Skeletal muscle satellite cell (primary cell): ENCODE data around the gene FBXO44.
A peak's percentile ranks its signal among the peaks of the same experiment; 100 is the strongest.

Source experiments
- H3K27me3 ChIP-seq: 2 replicates; pipeline ENCODE4 v1.7.0; 2013; ENCODE audit warnings: low read length; ENCODE audit not compliant: control insufficient read depth, insufficient read depth
- H3K36me3 ChIP-seq: 2 replicates; pipeline ENCODE4 v1.7.0; 2013; ENCODE audit warnings: mild to moderate bottlenecking, control low read depth, low read length; ENCODE audit not compliant: insufficient read depth
- H3K4me1 ChIP-seq: 2 replicates; pipeline ENCODE4 v1.7.0; 2013; ENCODE audit warnings: low read length; ENCODE audit not compliant: control insufficient read depth, insufficient read depth
- H3K4me2 ChIP-seq: 2 replicates; pipeline ENCODE4 v1.7.0; 2013; ENCODE audit warnings: mild to moderate bottlenecking, low read length
- H3K4me3 ChIP-seq: 2 replicates; pipeline ENCODE4 v1.7.0; 2013; ENCODE audit warnings: low read length
- H3K9ac ChIP-seq: 2 replicates; pipeline ENCODE4 v1.7.0; 2013; ENCODE audit warnings: mild to moderate bottlenecking, low read depth, low read length, moderate library complexity
- H3K9me3 ChIP-seq: replicated peaks from 2 replicates; pipeline ENCODE4 v1.7.0; 2013; ENCODE audit warnings: mild to moderate bottlenecking, control low read depth, low read length

The FBXO44 gene

DNA sequence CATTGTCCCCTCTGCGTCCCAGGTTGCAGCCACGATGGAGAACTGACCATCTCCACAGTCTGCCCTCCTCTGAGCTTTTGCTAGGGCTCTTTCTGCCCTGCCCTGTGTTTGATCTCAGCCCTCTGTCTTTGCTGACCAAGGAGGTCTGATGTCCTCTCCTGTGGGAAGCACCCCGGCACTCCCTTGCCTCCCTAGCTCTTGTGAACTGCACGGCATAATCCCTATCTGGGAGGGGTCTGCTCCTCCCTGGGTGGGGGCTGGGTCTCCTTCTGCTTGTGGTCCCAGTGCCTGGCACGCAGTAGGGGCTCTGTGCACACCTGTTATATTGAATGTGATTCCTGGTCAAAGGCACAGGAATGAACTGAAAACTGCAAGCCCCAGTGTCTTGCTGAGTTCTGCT lies 39.2 kb downstream of the FBXO44 start:
- Histone ChIP-seq H3K9me3 (no peaks in the 10 kb centered on the region), H3K4me2 (no peak overlapping the region), H3K27me3 (peaks cover 65% of the 10 kb centered on the region), H3K36me3 (no peaks in the 10 kb centered on the region), H3K4me3 (no peak overlapping the region), H3K4me1 (peaks cover 20% of the 10 kb centered on the region), H3K9ac (no peak overlapping the region)

GRCh38 chr1:11695861-11696260 lies 41.2 kb downstream of the FBXO44 start:
- Histone ChIP-seq H3K4me3 (no peak overlapping the region), H3K27me3 (peaks cover 61% of the 10 kb centered on the region), H3K4me1 (peaks cover 24% of the 10 kb centered on the region), H3K9me3 (no peaks in the 10 kb centered on the region), H3K4me2 (no peak overlapping the region), H3K36me3 (no peaks in the 10 kb centered on the region), H3K9ac (no peak overlapping the region)

DNA sequence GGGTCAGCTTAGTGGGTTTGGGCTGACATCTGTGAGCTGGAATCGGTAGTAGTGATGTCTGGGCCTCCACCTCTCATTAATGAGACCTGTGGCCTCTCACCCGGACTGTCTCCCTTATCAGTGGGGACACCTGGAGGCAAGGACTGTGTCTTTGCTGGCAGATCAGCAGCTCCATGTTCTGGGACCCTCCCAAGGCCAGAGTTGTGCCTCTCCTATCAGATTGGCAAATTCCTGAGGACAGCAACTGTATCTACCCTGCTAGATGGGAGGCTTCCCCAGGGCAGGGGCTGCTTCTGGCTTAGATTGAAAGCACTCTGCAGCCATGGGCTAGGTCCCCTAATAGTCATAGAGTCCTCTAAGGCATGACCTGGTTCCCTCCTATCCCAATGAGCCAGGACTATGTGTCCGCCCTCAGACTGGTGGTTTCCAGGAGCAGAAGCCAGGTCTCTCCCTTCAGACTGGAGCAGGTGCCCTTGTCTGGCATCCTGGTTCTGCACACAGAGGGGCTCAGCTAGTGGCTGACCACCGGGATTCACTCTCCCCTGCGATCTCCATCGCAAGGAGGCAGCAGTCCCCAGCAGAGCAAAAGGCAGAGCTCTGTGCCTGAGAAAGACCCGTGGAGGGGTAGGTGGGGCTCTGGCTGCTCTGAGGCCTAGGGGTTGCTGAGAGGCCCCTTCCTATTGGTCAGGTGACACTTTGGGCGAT lies 42.7 kb downstream of the FBXO44 start:
- Histone ChIP-seq H3K4me3 (no peak overlapping the region), H3K9ac (no peak overlapping the region), H3K9me3 (no peaks in the 10 kb centered on the region), H3K4me2 (no peak overlapping the region), H3K27me3 (peaks cover 66% of the 10 kb centered on the region), H3K4me1 (peaks cover 31% of the 10 kb centered on the region), H3K36me3 (no peaks in the 10 kb centered on the region)

DNA sequence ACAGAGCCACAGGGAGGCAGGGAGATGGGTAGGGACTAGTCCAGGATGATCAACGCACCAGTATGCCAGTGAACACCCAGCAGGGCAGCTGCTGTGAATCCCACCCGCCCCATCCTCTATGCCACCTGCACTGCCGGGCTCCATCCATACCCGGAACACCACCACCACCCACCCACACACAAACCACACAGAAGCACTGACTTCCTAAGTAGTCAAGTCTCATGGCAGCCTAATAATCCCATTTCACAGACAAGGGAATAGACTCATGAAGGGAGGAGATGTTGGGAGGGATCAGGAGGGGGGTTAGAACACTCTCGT lies 43.2 kb downstream of the FBXO44 start:
- no peak overlapping the region for H3K4me3 ChIP-seq
- H3K27me3 ChIP-seq, result peaks cover 66% of the 10 kb centered on the region
- H3K4me2 ChIP-seq, result no peak overlapping the region
- no peaks in the 10 kb centered on the region for H3K36me3 ChIP-seq
- no peaks in the 10 kb centered on the region for H3K9me3 ChIP-seq
- H3K4me1 ChIP-seq, result peaks cover 26% of the 10 kb centered on the region
- no peak overlapping the region for H3K9ac ChIP-seq

DNA sequence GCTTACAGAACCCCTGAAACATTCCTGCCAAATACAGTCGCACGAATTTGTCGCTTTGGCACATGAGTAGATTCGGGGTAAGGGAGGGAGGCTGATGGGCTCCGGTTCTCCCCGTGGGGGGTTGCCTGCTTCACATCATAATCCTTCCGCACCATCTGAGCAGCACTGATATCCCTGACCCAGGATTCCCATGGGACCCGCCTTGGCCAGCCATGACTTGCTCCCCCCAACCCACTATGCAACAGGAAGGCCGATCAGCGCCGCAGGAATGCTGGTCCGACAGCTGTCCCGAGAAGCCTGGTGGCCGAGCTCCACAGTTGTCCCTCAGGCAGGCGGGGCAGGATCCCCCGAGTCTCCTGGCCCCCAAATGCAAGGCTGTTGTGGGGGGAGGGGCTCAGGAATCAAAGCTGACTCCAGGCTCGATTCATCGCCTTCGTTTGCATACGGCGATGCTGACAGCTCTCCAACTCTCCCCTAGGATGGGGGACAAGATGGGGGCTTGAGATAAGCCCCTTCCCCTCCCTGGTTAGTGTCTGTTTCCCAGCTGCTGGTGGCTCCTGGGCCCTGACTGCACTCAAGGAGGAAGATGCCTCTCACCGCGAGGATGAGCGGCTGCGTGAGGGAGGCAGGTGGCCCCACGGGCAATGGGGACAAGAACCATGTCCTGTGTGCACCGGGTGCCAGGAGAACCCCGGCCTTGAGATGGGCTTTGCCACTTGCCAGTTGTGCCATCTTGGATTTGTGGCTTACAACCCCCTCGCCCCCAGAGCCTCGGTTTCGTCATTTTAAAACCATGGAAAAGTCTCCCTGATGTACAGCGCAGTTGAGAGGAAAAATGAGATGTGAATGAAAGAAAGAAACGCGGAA lies 46.2 kb downstream of the FBXO44 start:
- Histone ChIP-seq H3K9ac (no peak overlapping the region), H3K4me1 (peaks cover 15% of the 10 kb centered on the region), H3K9me3 (no peaks in the 10 kb centered on the region), H3K27me3 (peaks cover 79% of the 10 kb centered on the region), H3K36me3 (no peaks in the 10 kb centered on the region), H3K4me2 (peak overlapping the region; percentile 60), H3K4me3 (peak overlapping the region; percentile 44)

- peaks cover 15% of the 10 kb centered on the region for H3K4me1 ChIP-seq
- H3K4me3 ChIP-seq, result peak overlapping the region; percentile 44
- H3K27me3 ChIP-seq, result peaks cover 85% of the 10 kb centered on the region
- H3K9ac ChIP-seq, result no peak overlapping the region
- H3K36me3 ChIP-seq, result no peaks in the 10 kb centered on the region
- peak overlapping the region; percentile 60 for H3K4me2 ChIP-seq
- no peaks in the 10 kb centered on the region for H3K9me3 ChIP-seq
These were observed 46.9 kb downstream of the FBXO44 start for GRCh38 chr1:11701551-11701961.

GRCh38 chr1:11701981-11702803 lies 47.5 kb downstream of the FBXO44 start:
- H3K4me3 ChIP-seq, result no peak overlapping the region

GRCh38 chr1:11703357-11704193 lies 48.9 kb downstream of the FBXO44 start:
- Histone ChIP-seq H3K9ac (no peak overlapping the region), H3K27me3 (peaks cover 81% of the 10 kb centered on the region), H3K36me3 (no peaks in the 10 kb centered on the region), H3K4me3 (no peak overlapping the region), H3K9me3 (no peaks in the 10 kb centered on the region), H3K4me2 (no peak overlapping the region), H3K4me1 (peaks cover 15% of the 10 kb centered on the region)

More at GRCh38 chr1:11701981-11702803, 47.5 kb downstream of the FBXO44 start:
- Histone ChIP-seq H3K27me3 (peaks cover 83% of the 10 kb centered on the region), H3K4me2 (peak overlapping the region; percentile 60), H3K36me3 (no peaks in the 10 kb centered on the region), H3K4me1 (peaks cover 15% of the 10 kb centered on the region), H3K9me3 (no peaks in the 10 kb centered on the region), H3K9ac (no peak overlapping the region)

DNA sequence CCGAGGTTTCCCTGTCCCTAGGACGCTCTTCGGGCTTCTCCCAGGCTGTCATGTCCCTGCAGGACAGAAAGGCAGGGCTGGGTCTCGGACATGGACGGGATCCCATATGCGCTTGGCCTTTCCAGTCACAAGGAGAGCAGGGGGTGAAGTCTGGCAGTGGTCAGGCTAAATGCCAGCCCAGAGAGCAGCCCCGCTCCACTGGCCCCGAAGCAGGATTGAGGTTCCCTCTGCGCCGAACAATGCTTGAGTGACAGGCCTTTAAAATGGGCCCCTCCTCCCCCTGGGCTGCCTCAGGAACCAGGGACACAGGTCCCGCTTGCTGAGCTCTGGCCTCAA lies 49.5 kb downstream of the FBXO44 start:
- H3K4me1 ChIP-seq, result peaks cover 15% of the 10 kb centered on the region
- H3K36me3 ChIP-seq, result no peaks in the 10 kb centered on the region
- H3K27me3 ChIP-seq, result peaks cover 79% of the 10 kb centered on the region
- H3K9me3 ChIP-seq, result no peaks in the 10 kb centered on the region
- no peak overlapping the region for H3K4me2 ChIP-seq
- H3K9ac ChIP-seq, result no peak overlapping the region
- no peak overlapping the region for H3K4me3 ChIP-seq

DNA sequence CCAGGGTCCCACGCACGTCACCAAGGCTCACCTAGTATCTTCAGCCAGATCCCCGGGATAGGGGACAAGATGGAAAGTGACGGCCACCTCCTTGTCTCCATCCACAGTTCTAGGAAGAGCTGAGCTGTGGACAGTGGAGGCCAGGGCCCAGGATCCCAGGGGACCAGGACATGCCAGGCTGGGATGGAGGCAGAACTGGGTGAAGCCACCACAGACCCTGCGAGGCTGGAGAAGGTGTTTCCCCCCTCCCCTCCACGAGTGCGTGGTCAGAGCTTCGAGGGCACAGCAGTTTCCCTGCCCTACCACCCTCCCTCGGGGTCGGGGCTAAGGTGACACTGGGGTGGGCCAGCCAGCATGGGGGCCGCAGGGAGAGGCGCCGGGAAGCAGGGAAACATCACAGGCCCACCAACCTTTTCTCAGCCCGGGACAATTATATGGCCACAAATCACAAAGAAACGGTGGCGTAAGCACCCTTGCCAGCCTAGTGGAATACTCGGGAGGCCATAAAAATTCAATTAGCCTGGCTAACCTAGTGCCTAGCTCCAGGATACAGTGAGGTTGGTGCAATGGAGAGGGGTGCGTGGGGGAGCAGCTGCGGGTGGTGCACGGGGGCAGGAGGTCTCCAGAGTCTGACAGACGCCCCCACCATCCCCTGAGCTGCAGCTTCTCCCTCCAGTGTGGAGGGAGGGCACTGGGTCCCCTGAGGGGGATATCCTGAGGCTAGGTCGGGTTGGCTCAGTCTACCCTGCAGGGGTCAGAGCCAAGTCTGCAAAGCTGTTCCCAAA lies 50.2 kb downstream of the FBXO44 start:
- Histone ChIP-seq H3K4me3 (no peak overlapping the region), H3K9ac (no peak overlapping the region), H3K36me3 (no peaks in the 10 kb centered on the region), H3K4me2 (no peak overlapping the region), H3K9me3 (no peaks in the 10 kb centered on the region), H3K4me1 (peaks cover 15% of the 10 kb centered on the region), H3K27me3 (peaks cover 81% of the 10 kb centered on the region)
